Skeletal muscle satellite cell (primary cell): Measurements from ENCODE around the gene ABCA2.
A peak's percentile ranks its signal among the peaks of the same experiment; 100 is the strongest.

Source experiments
- H3K27me3 ChIP-seq: 2 replicates; pipeline ENCODE4 v1.7.0; 2013; ENCODE audit warnings: low read length; ENCODE audit not compliant: control insufficient read depth, insufficient read depth
- H3K36me3 ChIP-seq: 2 replicates; pipeline ENCODE4 v1.7.0; 2013; ENCODE audit warnings: mild to moderate bottlenecking, control low read depth, low read length; ENCODE audit not compliant: insufficient read depth
- H3K4me1 ChIP-seq: 2 replicates; pipeline ENCODE4 v1.7.0; 2013; ENCODE audit warnings: low read length; ENCODE audit not compliant: control insufficient read depth, insufficient read depth
- H3K4me2 ChIP-seq: 2 replicates; pipeline ENCODE4 v1.7.0; 2013; ENCODE audit warnings: mild to moderate bottlenecking, low read length
- H3K4me3 ChIP-seq: 2 replicates; pipeline ENCODE4 v1.7.0; 2013; ENCODE audit warnings: low read length
- H3K9ac ChIP-seq: 2 replicates; pipeline ENCODE4 v1.7.0; 2013; ENCODE audit warnings: mild to moderate bottlenecking, low read depth, low read length, moderate library complexity
- H3K9me3 ChIP-seq: replicated peaks from 2 replicates; pipeline ENCODE4 v1.7.0; 2013; ENCODE audit warnings: mild to moderate bottlenecking, control low read depth, low read length

ABCA2 gene

DNA sequence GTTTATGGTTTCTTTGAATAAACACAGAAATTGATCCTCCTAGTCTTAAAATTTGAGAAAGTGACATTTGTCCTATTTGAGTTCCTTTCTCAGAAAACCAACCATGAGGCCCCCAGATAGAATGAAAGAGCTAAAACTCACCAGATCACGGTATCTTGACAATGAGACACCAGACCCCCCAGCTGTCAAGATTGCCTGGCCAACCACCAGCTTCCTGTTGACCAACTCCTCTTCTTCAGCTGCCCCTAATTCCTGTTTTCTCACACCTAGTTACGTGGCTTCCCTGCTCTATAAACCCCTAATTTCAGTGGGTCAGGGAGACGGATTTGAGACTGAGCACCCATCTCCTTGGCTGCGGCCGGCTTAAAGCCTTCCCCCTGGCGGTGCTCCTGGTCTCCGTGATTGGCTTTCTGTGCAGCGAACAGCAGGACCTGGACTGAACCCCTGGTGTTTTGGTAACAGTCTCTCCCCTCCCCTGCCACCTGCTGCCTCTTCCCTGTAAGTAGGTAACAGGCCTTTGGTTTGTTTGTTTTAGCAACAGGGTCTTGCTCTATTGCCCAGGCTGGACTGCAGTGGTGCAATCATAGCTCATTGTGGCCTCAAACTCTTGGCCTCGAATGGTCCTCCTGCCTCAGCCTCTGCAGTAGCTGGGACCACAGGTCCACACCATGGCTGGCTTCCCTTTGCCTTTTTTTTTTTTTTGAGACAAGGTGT lies 30.6 kb upstream of the ABCA2 start:
- no peaks in the 10 kb centered on the region for H3K9me3 ChIP-seq
- H3K4me2 ChIP-seq: no peak overlapping the region
- H3K27me3 ChIP-seq: peaks cover 38% of the 10 kb centered on the region
- H3K36me3 ChIP-seq: no peaks in the 10 kb centered on the region
- no peak overlapping the region for H3K4me3 ChIP-seq
- H3K4me1 ChIP-seq: peaks cover 6% of the 10 kb centered on the region
- no peak overlapping the region for H3K9ac ChIP-seq

DNA sequence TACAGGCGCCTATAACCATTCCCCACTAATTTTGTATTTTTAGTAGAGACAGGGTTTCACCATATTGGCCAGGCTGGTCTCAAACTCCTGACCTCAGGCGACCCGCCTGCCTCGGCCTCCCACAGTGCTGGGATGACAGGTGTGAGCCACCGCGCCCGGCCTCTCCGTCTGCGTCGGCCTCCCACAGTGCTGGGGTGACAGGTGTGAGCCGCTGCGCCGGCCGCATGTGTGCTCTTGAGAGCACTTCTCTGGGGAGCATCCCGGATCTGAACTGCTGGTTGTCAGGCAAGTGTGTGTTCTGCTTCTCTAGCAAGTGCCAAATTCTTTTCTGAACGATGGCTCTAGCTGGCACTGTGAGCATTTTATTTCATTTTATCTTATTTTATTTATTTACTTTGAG lies 29.5 kb upstream of the ABCA2 start:
- Histone ChIP-seq H3K9ac (no peak overlapping the region), H3K4me2 (no peak overlapping the region), H3K36me3 (no peaks in the 10 kb centered on the region), H3K4me3 (no peak overlapping the region), H3K4me1 (peaks cover 6% of the 10 kb centered on the region), H3K9me3 (no peaks in the 10 kb centered on the region), H3K27me3 (peaks cover 49% of the 10 kb centered on the region)

DNA sequence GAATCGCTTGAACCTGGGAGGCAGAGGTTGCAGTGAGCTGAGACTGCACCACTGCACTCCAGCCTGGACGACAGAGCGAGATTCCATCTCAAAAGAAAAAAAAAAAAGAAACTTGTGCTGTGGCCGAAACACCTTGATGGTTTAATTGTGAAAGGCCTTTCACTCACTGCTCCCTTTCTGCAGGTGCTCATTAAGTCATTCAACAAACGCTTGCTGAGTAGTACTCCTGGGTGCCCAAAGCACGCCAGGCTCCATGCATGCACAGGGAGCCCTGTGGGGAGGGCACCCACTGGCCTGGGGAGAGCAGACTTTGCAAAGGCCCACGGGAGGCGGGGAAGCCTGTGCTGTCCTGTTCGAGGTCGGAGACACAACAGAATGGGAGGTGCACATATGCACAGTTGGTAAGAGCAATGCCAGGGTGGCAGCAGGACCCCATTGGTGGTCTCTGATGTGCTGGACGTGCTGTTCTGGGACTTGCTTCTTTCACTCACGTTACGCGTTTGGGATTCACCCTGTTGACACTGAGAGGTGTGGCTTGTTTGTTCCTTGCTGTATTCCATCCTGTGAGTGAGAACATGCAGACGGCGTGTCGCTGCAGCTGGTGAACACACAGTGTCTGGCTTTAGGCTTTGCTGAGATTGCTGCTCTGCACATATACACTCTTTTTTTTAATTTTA lies 28.8 kb upstream of the ABCA2 start:
- Histone ChIP-seq H3K4me1 (peaks cover 6% of the 10 kb centered on the region), H3K9me3 (no peaks in the 10 kb centered on the region), H3K9ac (no peak overlapping the region), H3K4me2 (no peak overlapping the region), H3K4me3 (no peak overlapping the region), H3K36me3 (no peaks in the 10 kb centered on the region), H3K27me3 (peaks cover 53% of the 10 kb centered on the region)

DNA sequence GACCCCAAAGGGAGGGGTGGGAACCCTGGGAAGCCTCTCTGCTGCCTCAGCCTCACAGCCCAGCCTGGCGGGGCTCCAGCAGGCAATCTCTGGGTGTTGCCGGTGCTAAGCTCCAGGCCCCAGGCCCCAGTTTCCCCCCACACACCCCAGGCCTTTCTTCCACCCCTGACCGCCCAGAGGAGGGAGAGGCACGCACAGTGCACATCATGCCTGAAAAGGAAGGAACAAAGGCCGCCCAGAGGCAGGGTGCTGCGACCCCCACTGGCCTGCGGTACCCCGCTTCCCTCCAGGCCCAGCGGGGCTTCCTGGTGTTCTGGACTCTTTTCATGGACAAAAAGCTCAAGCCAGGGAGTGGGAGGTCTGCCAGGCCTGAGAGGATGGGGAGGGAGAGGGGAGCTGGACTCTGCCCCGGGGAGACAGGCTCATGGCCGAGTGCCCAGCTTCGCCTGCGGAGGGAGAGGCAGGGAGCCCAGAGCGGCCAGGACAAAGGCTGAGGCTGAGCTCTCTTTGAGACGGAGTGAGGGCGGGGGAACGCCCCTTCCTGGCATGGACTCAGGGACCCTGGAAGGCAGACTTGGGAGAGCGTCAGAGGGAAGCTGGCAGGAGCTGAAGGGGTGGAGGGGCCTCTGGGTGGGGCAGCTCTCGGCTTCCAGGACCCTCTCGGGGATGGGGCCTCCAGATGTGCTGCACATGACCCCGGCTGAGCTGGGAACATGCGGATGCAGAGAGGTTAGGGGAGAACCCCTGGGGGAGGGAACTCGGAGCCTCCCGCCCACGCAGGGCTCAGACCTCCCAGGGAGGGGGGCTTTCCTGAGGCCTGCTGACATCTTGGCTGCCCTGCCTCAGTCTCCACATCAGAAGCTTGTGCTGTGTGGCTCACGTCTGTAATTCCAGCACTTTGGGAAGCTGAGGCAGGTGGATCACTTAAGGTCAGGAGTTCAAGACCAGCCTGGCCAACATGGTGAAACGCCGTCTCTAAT lies 27.6 kb upstream of the ABCA2 start:
- Histone ChIP-seq H3K4me2 (peak overlapping the region; percentile 4), H3K36me3 (no peaks in the 10 kb centered on the region), H3K9ac (no peak overlapping the region), H3K4me3 (no peak overlapping the region), H3K27me3 (peaks cover 53% of the 10 kb centered on the region), H3K9me3 (no peaks in the 10 kb centered on the region), H3K4me1 (peaks cover 6% of the 10 kb centered on the region)

DNA sequence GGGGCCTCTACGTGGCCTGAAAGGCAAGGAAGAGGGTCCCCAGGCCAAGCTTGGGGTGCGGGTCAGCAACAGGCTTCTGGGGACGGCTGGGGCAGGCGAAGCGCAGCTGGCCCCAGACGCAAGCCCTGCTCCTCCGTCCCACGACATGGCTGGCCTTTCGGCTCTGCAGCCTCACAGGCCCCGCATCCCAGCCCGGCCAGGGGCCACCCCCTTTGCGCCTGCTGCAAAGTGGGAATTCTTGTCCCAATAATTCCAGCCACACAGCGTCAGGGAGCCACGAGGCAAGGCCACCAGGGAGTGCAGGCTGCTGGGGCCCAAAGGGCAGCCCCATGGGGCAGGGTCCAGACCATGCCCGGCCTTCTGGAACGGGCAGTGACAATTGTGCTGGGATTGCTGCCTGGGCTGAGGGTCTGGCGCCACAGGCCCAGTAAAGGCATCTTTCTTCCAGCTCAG lies 26.9 kb upstream of the ABCA2 start:
- Histone ChIP-seq H3K4me3 (no peak overlapping the region), H3K9ac (no peak overlapping the region), H3K4me2 (no peak overlapping the region), H3K4me1 (peaks cover 6% of the 10 kb centered on the region), H3K9me3 (no peaks in the 10 kb centered on the region), H3K27me3 (peaks cover 53% of the 10 kb centered on the region), H3K36me3 (no peaks in the 10 kb centered on the region)

DNA sequence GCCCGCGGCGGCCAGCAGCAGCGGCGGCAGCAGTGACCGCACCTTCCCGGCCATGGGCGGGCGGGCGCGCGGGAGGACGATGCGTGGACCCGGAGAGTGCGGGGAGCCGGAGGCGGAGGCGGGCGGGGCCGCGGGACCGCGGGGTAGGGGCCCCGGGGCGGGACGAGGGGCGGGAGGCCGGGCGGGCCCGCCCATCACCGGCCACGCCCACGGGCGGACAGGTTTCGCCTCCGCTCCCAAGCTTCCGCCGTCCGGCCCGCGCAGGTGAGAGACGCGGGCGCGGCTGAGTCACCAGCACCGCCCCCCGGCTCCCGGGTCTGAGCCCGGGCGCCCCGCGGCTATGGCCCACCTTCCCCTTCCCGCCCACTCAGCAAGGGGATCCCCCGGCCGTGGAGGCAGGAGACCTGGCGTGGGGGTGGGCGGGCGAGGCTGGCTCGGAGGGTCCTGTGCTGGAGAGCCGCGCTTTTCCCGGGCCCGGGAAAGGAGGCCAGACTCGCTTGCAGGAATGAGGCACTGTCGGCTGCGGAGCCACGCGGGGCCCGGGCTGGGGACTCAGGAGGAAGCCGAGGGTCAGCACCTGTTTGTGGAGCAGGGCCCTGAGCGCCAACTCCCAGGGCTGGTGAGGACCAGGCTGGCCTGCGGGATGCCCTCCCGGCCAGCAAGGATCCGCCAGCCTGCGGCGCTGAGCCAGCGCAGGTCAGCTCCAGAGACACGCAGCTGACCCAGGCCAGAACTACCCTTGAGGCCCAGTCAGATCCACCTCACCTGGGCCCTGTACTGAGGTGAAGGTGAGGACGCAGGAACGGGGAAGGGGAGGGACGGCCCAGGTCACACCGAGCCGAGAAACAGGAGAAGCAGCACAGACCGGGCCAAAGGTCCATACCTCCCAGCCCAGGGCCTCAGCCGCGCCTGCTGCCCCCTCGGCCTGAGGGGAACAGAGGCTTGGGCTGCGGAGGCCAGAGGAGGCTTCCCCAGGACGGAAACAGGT lies 26.2 kb upstream of the ABCA2 start, which contains the start of gene ENTPD2:
TSS of gene ENTPD2 (minus strand) at position 118 of the 988 bp plus-strand sequence. CDS start at position 54, 64 bp downstream.
- H3K9ac ChIP-seq: no peak within 1 kb of the TSS
- no peak within 1 kb of the TSS for H3K4me2 ChIP-seq
- H3K36me3 ChIP-seq: no peaks in the 10 kb centered on the region
- no peak within 1 kb of the TSS for H3K4me3 ChIP-seq
- H3K27me3 ChIP-seq: peaks cover 58% of the 10 kb centered on the region
- peaks cover 6% of the 10 kb centered on the region for H3K4me1 ChIP-seq
- H3K9me3 ChIP-seq: no peaks in the 10 kb centered on the region

DNA sequence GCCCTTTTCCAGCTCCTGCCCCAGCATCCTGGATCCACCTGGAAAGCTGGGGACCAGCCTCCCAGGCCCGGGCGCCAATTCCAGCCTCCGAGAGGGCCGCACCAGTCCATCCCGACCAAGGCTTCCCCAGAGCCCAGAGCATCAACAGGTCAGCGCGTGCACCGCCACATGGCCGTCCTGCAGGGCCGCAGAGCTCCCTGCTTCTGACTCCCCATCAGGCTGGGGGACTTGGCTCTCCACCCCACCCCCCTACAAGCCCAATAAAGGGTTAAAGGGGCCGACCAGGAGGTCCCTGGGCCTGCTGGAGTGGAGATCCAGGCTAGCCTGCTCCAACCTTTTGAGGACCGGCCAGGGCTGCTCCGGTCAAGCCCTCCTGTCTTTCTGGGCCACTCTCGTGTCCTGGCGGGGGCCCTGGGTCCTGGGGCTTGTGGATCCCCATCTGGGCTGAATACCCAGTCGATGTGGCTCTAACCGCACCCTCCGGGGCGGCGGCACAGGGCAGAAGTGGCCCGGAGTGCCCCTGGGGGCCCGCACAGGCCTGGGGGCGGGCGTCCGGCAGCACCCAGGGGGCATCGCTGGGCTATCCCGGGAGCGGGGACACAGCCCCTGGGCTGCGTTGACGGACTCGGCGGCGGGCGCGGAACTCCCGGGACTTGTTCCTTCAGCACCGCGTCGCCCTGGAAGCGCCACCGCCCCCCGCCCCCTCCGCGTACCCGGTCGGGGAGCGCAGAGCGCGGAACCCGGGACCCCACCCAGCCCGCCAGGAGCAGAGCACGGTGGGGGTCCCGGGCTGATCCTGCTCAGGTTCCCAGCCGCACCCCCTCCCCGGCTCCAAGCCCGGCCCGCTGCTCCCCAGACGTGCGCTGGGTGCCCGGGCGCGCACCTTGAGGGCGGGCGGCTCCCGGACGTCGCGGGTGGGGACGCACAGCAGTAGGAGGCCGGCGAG lies 25.2 kb upstream of the ABCA2 start:
- Histone ChIP-seq H3K9me3 (no peaks in the 10 kb centered on the region), H3K4me2 (no peak overlapping the region), H3K4me1 (peaks cover 6% of the 10 kb centered on the region), H3K4me3 (no peak overlapping the region), H3K9ac (no peak overlapping the region), H3K36me3 (no peaks in the 10 kb centered on the region), H3K27me3 (peaks cover 54% of the 10 kb centered on the region)

DNA sequence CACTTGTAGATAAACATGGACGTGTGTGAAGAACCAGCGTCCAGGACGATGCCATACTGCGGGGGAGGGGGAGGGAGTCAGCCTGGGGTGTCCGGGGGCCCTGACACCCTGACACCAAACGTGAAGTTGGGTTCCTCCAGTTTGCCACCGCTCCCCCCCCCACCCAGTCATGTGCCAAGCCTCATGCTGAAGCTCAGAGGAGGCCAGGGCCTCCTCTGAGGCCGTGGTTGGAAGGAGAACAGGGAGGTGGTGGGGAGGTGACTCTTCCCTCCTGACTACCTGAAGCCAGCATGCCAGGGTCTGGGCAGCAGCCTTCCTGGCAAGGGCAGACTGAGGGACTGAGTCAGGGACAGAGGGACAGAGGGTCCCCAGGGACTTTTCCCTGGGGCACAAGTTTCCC lies 24.3 kb upstream of the ABCA2 start:
- peaks cover 6% of the 10 kb centered on the region for H3K4me1 ChIP-seq
- H3K9me3 ChIP-seq: no peaks in the 10 kb centered on the region
- H3K4me2 ChIP-seq: no peak overlapping the region
- H3K36me3 ChIP-seq: no peaks in the 10 kb centered on the region
- H3K9ac ChIP-seq: no peak overlapping the region
- H3K27me3 ChIP-seq: peaks cover 61% of the 10 kb centered on the region
- no peak overlapping the region for H3K4me3 ChIP-seq

DNA sequence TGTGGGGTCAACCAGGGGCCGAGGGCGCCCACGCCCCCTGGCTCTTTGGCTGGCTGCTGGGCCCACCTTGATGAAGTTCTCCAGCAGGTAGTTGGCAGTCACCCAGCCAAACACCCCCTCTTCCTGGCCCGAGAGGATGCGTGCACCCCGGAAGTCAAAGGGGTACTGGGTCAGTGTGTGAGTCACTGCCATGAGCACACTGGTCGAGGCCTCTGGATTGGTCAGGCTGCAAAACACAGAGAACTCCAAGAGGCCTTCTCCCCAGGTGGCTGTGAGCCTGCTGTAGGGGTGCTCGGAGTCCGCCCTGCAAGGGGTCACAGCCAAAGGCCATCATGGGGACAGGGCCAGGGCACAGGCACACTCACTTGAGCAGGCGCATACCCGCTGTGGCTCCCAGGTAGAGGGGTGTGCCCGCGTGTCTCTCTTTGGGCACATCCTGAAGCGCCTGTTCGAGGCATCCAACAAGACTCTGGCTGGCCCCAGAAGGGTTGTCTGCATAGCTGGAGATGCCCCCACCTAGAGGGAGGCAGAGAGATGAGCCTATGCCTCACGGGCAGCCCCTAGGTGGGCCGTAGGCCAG lies 23.2 kb upstream of the ABCA2 start:
- Histone ChIP-seq H3K27me3 (peaks cover 58% of the 10 kb centered on the region), H3K4me2 (no peak overlapping the region), H3K9ac (no peak overlapping the region), H3K4me3 (no peak overlapping the region), H3K36me3 (no peaks in the 10 kb centered on the region), H3K9me3 (no peaks in the 10 kb centered on the region), H3K4me1 (peaks cover 9% of the 10 kb centered on the region)
